Liver (tissue), 9 donors: Measurements from ENCODE around the gene PTK7. TPM values are rescaled to one million over a fixed set of nuclear protein-coding genes. Genes with fewer than 3 reads are reported as not detected.

ENCODE experiments used
- DNase-seq: peaks from one replicate; pipeline ENCODE4 v3.0.0-alpha.2; 2017; ENCODE audit warnings: low spot score
- H3K27ac ChIP-seq, 2 donors: one replicate each; pipeline ENCODE4 v1.7.0; 2013; ENCODE audit warnings: inconsistent platforms in 2 of 2, low read length in 2 of 2, control low read depth in 1 of 2, low read depth in 1 of 2, mild to moderate bottlenecking in 1 of 2
- H3K27me3 ChIP-seq, 4 donors: one replicate each; pipeline versions ENCODE4 v1.6.1 to v1.7.0; 2013; ENCODE audit warnings: low read length in 3 of 4, inconsistent platforms in 1 of 4, mild to moderate bottlenecking in 1 of 4, moderate library complexity in 1 of 4; ENCODE audit not compliant: control insufficient read depth in 4 of 4, insufficient read depth in 4 of 4
- H3K36me3 ChIP-seq, 4 donors: one replicate each; pipeline versions ENCODE4 v1.6.1 to v1.7.0; 2013; ENCODE audit warnings: low read length in 3 of 4, mild to moderate bottlenecking in 3 of 4, low read depth in 1 of 4, moderate library complexity in 1 of 4; ENCODE audit not compliant: control insufficient read depth in 4 of 4, insufficient read depth in 3 of 4
- H3K4me1 ChIP-seq, 4 donors: one replicate each; pipeline versions ENCODE4 v1.6.1 to v1.7.0; 2013; ENCODE audit warnings: low read length in 3 of 4, mild to moderate bottlenecking in 3 of 4, moderate library complexity in 1 of 4; ENCODE audit not compliant: control insufficient read depth in 4 of 4, insufficient read depth in 4 of 4
- H3K4me3 ChIP-seq, 3 donors: one replicate each; pipeline versions ENCODE4 v1.6.1 to v1.7.0; 2013; ENCODE audit warnings: low read length in 3 of 3, control low read depth in 1 of 3, low read depth in 1 of 3, mild to moderate bottlenecking in 1 of 3
- H3K9ac ChIP-seq, 2 donors: one replicate each; pipeline ENCODE4 v1.7.0; 2013; ENCODE audit warnings: low read length in 2 of 2, mild to moderate bottlenecking in 2 of 2, moderate library complexity in 2 of 2, control low read depth in 1 of 2, low read depth in 1 of 2
- H3K9me3 ChIP-seq, 4 donors: one replicate each; pipeline versions ENCODE4 v1.6.1 to v1.7.0; 2013; ENCODE audit warnings: low read length in 3 of 4; ENCODE audit not compliant: control insufficient read depth in 4 of 4
- FOXA1 ChIP-seq: IDR thresholded peaks from 2 replicates; pipeline ENCODE4 v1.6.1; 2016; ENCODE audit warnings: antibody characterized with exemption
- FOXA2 ChIP-seq: IDR thresholded peaks from 2 replicates; pipeline ENCODE4 v1.6.1; 2016; ENCODE audit warnings: antibody characterized with exemption
- GABPA ChIP-seq, 2 donors: IDR thresholded peaks in 1 of 2; conservative IDR thresholded peaks in 1 of 2; 2 replicates each; pipeline ENCODE4 v1.6.1; 2016; ENCODE audit warnings: antibody characterized with exemption in 2 of 2, mild to moderate bottlenecking in 1 of 2, moderate library complexity in 1 of 2
- HNF4A ChIP-seq, 2 donors: conservative IDR thresholded peaks; 2 replicates each; pipeline ENCODE4 v1.6.1; 2016; ENCODE audit warnings: antibody characterized with exemption in 2 of 2, mild to moderate bottlenecking in 2 of 2
- HNF4G ChIP-seq: IDR thresholded peaks from 2 replicates; pipeline ENCODE4 v1.6.1; 2016; ENCODE audit warnings: antibody characterized with exemption
- JUND ChIP-seq, 2 donors: IDR thresholded peaks; 2 replicates each; pipeline ENCODE4 v1.6.1; 2016; ENCODE audit warnings: antibody characterized with exemption in 2 of 2
- RAD21 ChIP-seq, 2 donors: IDR thresholded peaks; 2 replicates each; pipeline ENCODE4 v1.6.1; 2016; ENCODE audit warnings: antibody characterized with exemption in 2 of 2, mild to moderate bottlenecking in 2 of 2
- RXRA ChIP-seq, 2 donors: IDR thresholded peaks; 2 replicates each; pipeline ENCODE4 v1.6.1; 2017 to 2018; ENCODE audit warnings: antibody characterized with exemption in 2 of 2, mild to moderate bottlenecking in 1 of 2
- SP1 ChIP-seq: IDR thresholded peaks from 2 replicates; pipeline ENCODE4 v1.6.1; 2018; ENCODE audit warnings: antibody characterized with exemption, mild to moderate bottlenecking
- TAF1 ChIP-seq: conservative IDR thresholded peaks from 2 replicates; pipeline ENCODE4 v1.6.1; 2016; ENCODE audit warnings: antibody characterized with exemption, mild to moderate bottlenecking
- YY1 ChIP-seq: IDR thresholded peaks from 2 replicates; pipeline ENCODE4 v1.6.1; 2016; ENCODE audit warnings: antibody characterized with exemption, mild to moderate bottlenecking
- WGBS: extraction: QIAGEN DNeasy Blood & Tissue Kit; methylation state at CpG from one replicate; pipeline ENCODE4 v1.1.7; 2013; 5-methylcytosine and 5-hydroxymethylcytosine counted together
- polyA plus RNA-seq, 2 donors: library from polyadenylated mRNA; stranded (reverse) in 1 of 2; unstranded in 1 of 2; fragments of 200-250 nt in 1 of 2; fragments of >200 nt in 1 of 2; fragmentation: Nextera tagmentation in 1 of 2; extraction: Ambion mirVana in 1 of 2; gene quantifications; one replicate each; pipeline versions ENCODE4 v1.2.1 to v1.2.3, GENCODE V29; 2013 to 2015
- total RNA-seq, 2 donors: library from RNA; depleted of rRNA; stranded (reverse); fragments of >200 nt; gene quantifications; one replicate each; pipeline ENCODE4 v1.2.3, GENCODE V29; 2014
- TF ChIP-seq, protein P1 (sequence below): IDR thresholded peaks from 2 replicates; pipeline ENCODE4 v1.6.1; 2016; ENCODE audit warnings: antibody characterized with exemption
- TF ChIP-seq, protein P2 (sequence below): IDR thresholded peaks from 2 replicates; pipeline ENCODE4 v1.6.1; 2016; ENCODE audit warnings: antibody characterized with exemption
- TF ChIP-seq, protein P3 (sequence below): IDR thresholded peaks from 2 replicates; pipeline ENCODE4 v1.6.1; 2016; ENCODE audit warnings: antibody characterized with exemption, mild to moderate bottlenecking
- TF ChIP-seq, protein P4 (sequence below): IDR thresholded peaks from 2 replicates; pipeline ENCODE4 v1.6.1; 2016; ENCODE audit warnings: antibody characterized with exemption
- TF ChIP-seq, protein P5 (sequence below): fragments of 150-350 bp; IDR thresholded peaks from 2 replicates; pipeline ENCODE4 v1.5.1; 2017; ENCODE audit warnings: improper control_type of control experiment, low read depth, low read length; ENCODE audit not compliant: missing input control
- donor health status: healthy.
- donor health status: healthy.
- donor health status: healthy.
- donor health status: healthy.
- donor health status: healthy.

The PTK7 gene
- total and polyA plus RNA-seq, 4 donors = 0.67 to 10.5 (median 1.3) TPM

DNA sequence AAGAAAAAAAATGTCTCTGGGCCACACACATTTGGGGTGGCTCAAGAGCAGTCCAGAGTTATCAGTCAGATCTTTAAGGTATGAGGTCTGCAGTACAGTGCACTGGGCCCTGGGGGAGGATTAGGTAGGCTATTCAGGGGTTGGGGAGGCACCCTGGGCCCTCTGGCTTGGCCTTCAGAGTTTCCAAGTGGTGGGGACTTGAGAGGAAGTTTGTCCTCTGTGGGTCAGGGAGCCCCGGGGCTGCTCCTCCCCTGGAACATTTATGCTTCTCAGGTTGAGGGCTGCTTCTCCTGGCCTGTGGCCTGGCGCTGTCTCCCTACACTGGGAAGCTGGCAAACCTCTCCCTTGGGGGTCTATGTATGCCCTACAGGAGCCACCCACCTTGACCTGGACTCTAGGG is 46.0 kb downstream of the PTK7 start:
- no peak overlapping the region for H3K9ac ChIP-seq
- no peaks in the 10 kb centered on the region for H3K36me3 ChIP-seq
- no peaks in the 10 kb centered on the region for H3K27me3 ChIP-seq
- no peak for DNase-seq
- no peak overlapping the region for H3K4me3 ChIP-seq
- peaks cover 0 to 4% (median 0%) of the 10 kb centered on the region in 4 donors for H3K4me1 ChIP-seq
- TF ChIP-seq HNF4G (no peak), TAF1 (no peak), HNF4A (conservative IDR thresholded peaks at IDR 0.05) (no peak), FOXA2 (no peak), RXRA (IDR thresholded peaks at IDR 0.05) (no peak), SP1 (no peak), YY1 (no peak), GABPA (IDR thresholded peaks at IDR 0.05 in 1 of 2, conservative IDR thresholded peaks at IDR 0.05 in 1 of 2) (no peak), FOXA1 (no peak), RAD21 (IDR thresholded peaks at IDR 0.05) (no peak), JUND (IDR thresholded peaks at IDR 0.05) (no peak)
- TF ChIP-seq, protein P1, sequence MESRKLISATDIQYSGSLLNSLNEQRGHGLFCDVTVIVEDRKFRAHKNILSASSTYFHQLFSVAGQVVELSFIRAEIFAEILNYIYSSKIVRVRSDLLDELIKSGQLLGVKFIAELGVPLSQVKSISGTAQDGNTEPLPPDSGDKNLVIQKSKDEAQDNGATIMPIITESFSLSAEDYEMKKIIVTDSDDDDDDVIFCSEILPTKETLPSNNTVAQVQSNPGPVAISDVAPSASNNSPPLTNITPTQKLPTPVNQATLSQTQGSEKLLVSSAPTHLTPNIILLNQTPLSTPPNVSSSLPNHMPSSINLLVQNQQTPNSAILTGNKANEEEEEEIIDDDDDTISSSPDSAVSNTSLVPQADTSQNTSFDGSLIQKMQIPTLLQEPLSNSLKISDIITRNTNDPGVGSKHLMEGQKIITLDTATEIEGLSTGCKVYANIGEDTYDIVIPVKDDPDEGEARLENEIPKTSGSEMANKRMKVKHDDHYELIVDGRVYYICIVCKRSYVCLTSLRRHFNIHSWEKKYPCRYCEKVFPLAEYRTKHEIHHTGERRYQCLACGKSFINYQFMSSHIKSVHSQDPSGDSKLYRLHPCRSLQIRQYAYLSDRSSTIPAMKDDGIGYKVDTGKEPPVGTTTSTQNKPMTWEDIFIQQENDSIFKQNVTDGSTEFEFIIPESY = no peak
- TF ChIP-seq, protein P2, sequence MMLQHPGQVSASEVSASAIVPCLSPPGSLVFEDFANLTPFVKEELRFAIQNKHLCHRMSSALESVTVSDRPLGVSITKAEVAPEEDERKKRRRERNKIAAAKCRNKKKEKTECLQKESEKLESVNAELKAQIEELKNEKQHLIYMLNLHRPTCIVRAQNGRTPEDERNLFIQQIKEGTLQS = no peak
- TF ChIP-seq, protein P3, sequence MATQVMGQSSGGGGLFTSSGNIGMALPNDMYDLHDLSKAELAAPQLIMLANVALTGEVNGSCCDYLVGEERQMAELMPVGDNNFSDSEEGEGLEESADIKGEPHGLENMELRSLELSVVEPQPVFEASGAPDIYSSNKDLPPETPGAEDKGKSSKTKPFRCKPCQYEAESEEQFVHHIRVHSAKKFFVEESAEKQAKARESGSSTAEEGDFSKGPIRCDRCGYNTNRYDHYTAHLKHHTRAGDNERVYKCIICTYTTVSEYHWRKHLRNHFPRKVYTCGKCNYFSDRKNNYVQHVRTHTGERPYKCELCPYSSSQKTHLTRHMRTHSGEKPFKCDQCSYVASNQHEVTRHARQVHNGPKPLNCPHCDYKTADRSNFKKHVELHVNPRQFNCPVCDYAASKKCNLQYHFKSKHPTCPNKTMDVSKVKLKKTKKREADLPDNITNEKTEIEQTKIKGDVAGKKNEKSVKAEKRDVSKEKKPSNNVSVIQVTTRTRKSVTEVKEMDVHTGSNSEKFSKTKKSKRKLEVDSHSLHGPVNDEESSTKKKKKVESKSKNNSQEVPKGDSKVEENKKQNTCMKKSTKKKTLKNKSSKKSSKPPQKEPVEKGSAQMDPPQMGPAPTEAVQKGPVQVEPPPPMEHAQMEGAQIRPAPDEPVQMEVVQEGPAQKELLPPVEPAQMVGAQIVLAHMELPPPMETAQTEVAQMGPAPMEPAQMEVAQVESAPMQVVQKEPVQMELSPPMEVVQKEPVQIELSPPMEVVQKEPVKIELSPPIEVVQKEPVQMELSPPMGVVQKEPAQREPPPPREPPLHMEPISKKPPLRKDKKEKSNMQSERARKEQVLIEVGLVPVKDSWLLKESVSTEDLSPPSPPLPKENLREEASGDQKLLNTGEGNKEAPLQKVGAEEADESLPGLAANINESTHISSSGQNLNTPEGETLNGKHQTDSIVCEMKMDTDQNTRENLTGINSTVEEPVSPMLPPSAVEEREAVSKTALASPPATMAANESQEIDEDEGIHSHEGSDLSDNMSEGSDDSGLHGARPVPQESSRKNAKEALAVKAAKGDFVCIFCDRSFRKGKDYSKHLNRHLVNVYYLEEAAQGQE = no peak
- TF ChIP-seq, protein P4, sequence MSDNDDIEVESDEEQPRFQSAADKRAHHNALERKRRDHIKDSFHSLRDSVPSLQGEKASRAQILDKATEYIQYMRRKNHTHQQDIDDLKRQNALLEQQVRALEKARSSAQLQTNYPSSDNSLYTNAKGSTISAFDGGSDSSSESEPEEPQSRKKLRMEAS = no peak
- TF ChIP-seq, protein P5, sequence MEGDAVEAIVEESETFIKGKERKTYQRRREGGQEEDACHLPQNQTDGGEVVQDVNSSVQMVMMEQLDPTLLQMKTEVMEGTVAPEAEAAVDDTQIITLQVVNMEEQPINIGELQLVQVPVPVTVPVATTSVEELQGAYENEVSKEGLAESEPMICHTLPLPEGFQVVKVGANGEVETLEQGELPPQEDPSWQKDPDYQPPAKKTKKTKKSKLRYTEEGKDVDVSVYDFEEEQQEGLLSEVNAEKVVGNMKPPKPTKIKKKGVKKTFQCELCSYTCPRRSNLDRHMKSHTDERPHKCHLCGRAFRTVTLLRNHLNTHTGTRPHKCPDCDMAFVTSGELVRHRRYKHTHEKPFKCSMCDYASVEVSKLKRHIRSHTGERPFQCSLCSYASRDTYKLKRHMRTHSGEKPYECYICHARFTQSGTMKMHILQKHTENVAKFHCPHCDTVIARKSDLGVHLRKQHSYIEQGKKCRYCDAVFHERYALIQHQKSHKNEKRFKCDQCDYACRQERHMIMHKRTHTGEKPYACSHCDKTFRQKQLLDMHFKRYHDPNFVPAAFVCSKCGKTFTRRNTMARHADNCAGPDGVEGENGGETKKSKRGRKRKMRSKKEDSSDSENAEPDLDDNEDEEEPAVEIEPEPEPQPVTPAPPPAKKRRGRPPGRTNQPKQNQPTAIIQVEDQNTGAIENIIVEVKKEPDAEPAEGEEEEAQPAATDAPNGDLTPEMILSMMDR = no peak
- no peaks in the 10 kb centered on the region for H3K9me3 ChIP-seq
- no peak overlapping the region for H3K27ac ChIP-seq
- WGBS = 79% methylated on average over 2 of the region's 2 CpGs
